Gastrocnemius medialis (tissue), 4 donors: ENCODE data around the gene SUSD3.

ENCODE experiments used
- CTCF ChIP-seq, 5 experiments: fragments of 450-650 bp in 3 of 5; fragments of 200-600 bp in 2 of 5; sonication (generic) in 2 of 5; IDR thresholded peaks in 4 of 5; conservative IDR thresholded peaks in 1 of 5; 1 replicate in 4 of 5; 2 replicates in 1 of 5; pipeline ENCODE4 v1.5.1; 2016 to 2019; ENCODE audit warnings: antibody characterized with exemption in 5 of 5, mild to moderate bottlenecking in 3 of 5, moderate library complexity in 3 of 5
- POLR2A ChIP-seq, 2 donors: fragments of 450-650 bp; IDR thresholded peaks; one replicate each; pipeline ENCODE4 v1.6.1; 2017; ENCODE audit warnings: antibody characterized with exemption in 2 of 2, mild to moderate bottlenecking in 2 of 2, moderate library complexity in 2 of 2

DNA sequence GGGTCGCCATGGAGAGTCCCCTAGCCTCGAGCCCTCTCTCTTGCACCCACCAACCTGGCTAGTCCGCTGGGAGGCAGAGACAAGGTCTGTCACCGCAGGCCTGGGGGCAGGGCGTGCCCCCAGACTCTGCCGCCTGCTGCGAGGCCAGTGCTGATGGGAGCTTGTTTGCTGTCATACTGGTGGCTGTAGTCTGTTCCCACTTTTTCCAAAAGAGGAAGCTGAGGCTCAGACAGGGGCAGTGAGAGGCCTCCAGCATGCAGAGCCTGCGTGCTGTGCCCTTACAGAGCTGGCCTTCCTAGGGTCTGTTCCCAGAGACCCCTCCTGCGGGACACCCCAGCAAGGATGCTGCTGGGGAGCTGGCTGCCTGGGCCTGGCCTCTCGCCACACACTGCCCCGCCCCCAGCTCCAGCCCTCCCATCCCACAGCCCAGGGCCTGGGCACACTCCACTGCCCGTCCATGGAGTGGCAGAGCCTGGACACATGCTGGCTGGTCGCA, 21.0 kb upstream of the SUSD3 start:
- TF ChIP-seq CTCF (IDR thresholded peaks at IDR 0.05 in 4 of 5, conservative IDR thresholded peaks at IDR 0.05 in 1 of 5) (no peak), POLR2A (IDR thresholded peaks at IDR 0.05) (no peak)
